ENCODE data around the gene AOPEP.

Gene AOPEP

GRCh38 chr9:95001720-95002119 is 275.2 kb downstream of the AOPEP start:
- Histone ChIP-seq H3K27me3 (ENCODE audit: control insufficient read depth in 5 of 5, insufficient read depth in 4 of 5, low read length in 5 of 5) (no peaks in the 10 kb centered on the region), H3K27ac (ENCODE audit: low read depth, low read length) (peak overlapping the region; percentile 91), H3K4me1 (ENCODE audit: control insufficient read depth in 5 of 5, insufficient read depth in 5 of 5, low read length in 5 of 5) (peaks cover 0 to 33% (median 21%) of the 10 kb centered on the region in 5 donors), H3K36me3 (ENCODE audit: control insufficient read depth in 5 of 5, insufficient read depth in 5 of 5, low read length in 5 of 5) (no peaks in the 10 kb centered on the region), H3K4me3 (ENCODE audit: low read depth in 1 of 5, low read length in 5 of 5) (no peak overlapping the region), H3K9ac (ENCODE audit: low read length in 5 of 5) (no peak overlapping the region), H3K9me3 (ENCODE audit: control insufficient read depth in 5 of 5, low read length in 5 of 5) (no peaks in the 10 kb centered on the region)

GRCh38 chr9:95003689-95004410 is 277.4 kb downstream of the AOPEP start:
- H3K27ac ChIP-seq (ENCODE audit: low read depth, low read length): peak overlapping the region; percentile 86
- peaks cover 0 to 44% (median 33%) of the 10 kb centered on the region in 5 donors for H3K4me1 ChIP-seq (ENCODE audit: control insufficient read depth in 5 of 5, insufficient read depth in 5 of 5, low read length in 5 of 5)
- H3K27me3 ChIP-seq (ENCODE audit: control insufficient read depth in 5 of 5, insufficient read depth in 4 of 5, low read length in 5 of 5): no peaks in the 10 kb centered on the region
- peak overlapping the region in 4 of 5 donors; percentile 75 to 86 (median 80) for H3K4me3 ChIP-seq (ENCODE audit: low read depth in 1 of 5, low read length in 5 of 5)
- peaks cover 0 to 7% (median 4%) of the 10 kb centered on the region in 5 donors for H3K36me3 ChIP-seq (ENCODE audit: control insufficient read depth in 5 of 5, insufficient read depth in 5 of 5, low read length in 5 of 5)
- no peaks in the 10 kb centered on the region for H3K9me3 ChIP-seq (ENCODE audit: control insufficient read depth in 5 of 5, low read length in 5 of 5)
- peak overlapping the region; percentile 73 to 81 (median 81) for H3K9ac ChIP-seq (ENCODE audit: low read length in 5 of 5)

- H3K4me1 ChIP-seq (ENCODE audit: control insufficient read depth in 5 of 5, insufficient read depth in 5 of 5, low read length in 5 of 5): peaks cover 0 to 43% (median 33%) of the 10 kb centered on the region in 5 donors
- no peaks in the 10 kb centered on the region for H3K9me3 ChIP-seq (ENCODE audit: control insufficient read depth in 5 of 5, low read length in 5 of 5)
- H3K4me3 ChIP-seq (ENCODE audit: low read depth in 1 of 5, low read length in 5 of 5): peak overlapping the region in 4 of 5 donors; percentile 79 to 86 (median 83)
- H3K27me3 ChIP-seq (ENCODE audit: control insufficient read depth in 5 of 5, insufficient read depth in 4 of 5, low read length in 5 of 5): no peaks in the 10 kb centered on the region
- H3K9ac ChIP-seq (ENCODE audit: low read length in 5 of 5): peak overlapping the region; percentile 73 to 81 (median 81)
- peaks cover 0 to 7% (median 4%) of the 10 kb centered on the region in 5 donors for H3K36me3 ChIP-seq (ENCODE audit: control insufficient read depth in 5 of 5, insufficient read depth in 5 of 5, low read length in 5 of 5)
- peak overlapping the region; percentile 86 for H3K27ac ChIP-seq (ENCODE audit: low read depth, low read length)
Observed at GRCh38 chr9:95004411-95005277, 278.1 kb downstream of the AOPEP start.

GRCh38 chr9:95005278-95006143 is 279.0 kb downstream of the AOPEP start:
- peak overlapping the region; percentile 13 to 87 (median 78) for H3K9ac ChIP-seq (ENCODE audit: low read length in 5 of 5)
- no peaks in the 10 kb centered on the region for H3K9me3 ChIP-seq (ENCODE audit: control insufficient read depth in 5 of 5, low read length in 5 of 5)
- no peaks in the 10 kb centered on the region for H3K27me3 ChIP-seq (ENCODE audit: control insufficient read depth in 5 of 5, insufficient read depth in 4 of 5, low read length in 5 of 5)
- H3K27ac ChIP-seq (ENCODE audit: low read depth, low read length): peak overlapping the region; percentile 68
- H3K4me3 ChIP-seq (ENCODE audit: low read depth in 1 of 5, low read length in 5 of 5): peak overlapping the region; percentile 78 to 85 (median 80)
- peaks cover 0 to 40% (median 33%) of the 10 kb centered on the region in 5 donors for H3K4me1 ChIP-seq (ENCODE audit: control insufficient read depth in 5 of 5, insufficient read depth in 5 of 5, low read length in 5 of 5)
- H3K36me3 ChIP-seq (ENCODE audit: control insufficient read depth in 5 of 5, insufficient read depth in 5 of 5, low read length in 5 of 5): peaks cover 0 to 7% (median 4%) of the 10 kb centered on the region in 5 donors

GRCh38 chr9:95007226-95007869 is 280.8 kb downstream of the AOPEP start:
- Histone ChIP-seq H3K9me3 (ENCODE audit: control insufficient read depth in 5 of 5, low read length in 5 of 5) (no peaks in the 10 kb centered on the region), H3K27me3 (ENCODE audit: control insufficient read depth in 5 of 5, insufficient read depth in 4 of 5, low read length in 5 of 5) (no peaks in the 10 kb centered on the region), H3K27ac (ENCODE audit: low read depth, low read length) (peak overlapping the region; percentile 68), H3K4me3 (ENCODE audit: low read depth in 1 of 5, low read length in 5 of 5) (peak overlapping the region in 3 of 5 donors; percentile 42 to 85 (median 81)), H3K4me1 (ENCODE audit: control insufficient read depth in 5 of 5, insufficient read depth in 5 of 5, low read length in 5 of 5) (peaks cover 0 to 40% (median 28%) of the 10 kb centered on the region in 5 donors), H3K36me3 (ENCODE audit: control insufficient read depth in 5 of 5, insufficient read depth in 5 of 5, low read length in 5 of 5) (peaks cover 0 to 8% (median 6%) of the 10 kb centered on the region in 5 donors), H3K9ac (ENCODE audit: low read length in 5 of 5) (peak overlapping the region in 1 of 5 donors; percentile 20)

- Histone ChIP-seq H3K9me3 (ENCODE audit: control insufficient read depth in 5 of 5, low read length in 5 of 5) (no peaks in the 10 kb centered on the region), H3K4me3 (ENCODE audit: low read depth in 1 of 5, low read length in 5 of 5) (peak overlapping the region in 3 of 5 donors; percentile 26 to 85 (median 42)), H3K36me3 (ENCODE audit: control insufficient read depth in 5 of 5, insufficient read depth in 5 of 5, low read length in 5 of 5) (peaks cover 0 to 8% (median 6%) of the 10 kb centered on the region in 5 donors), H3K4me1 (ENCODE audit: control insufficient read depth in 5 of 5, insufficient read depth in 5 of 5, low read length in 5 of 5) (peaks cover 0 to 40% (median 28%) of the 10 kb centered on the region in 5 donors), H3K27me3 (ENCODE audit: control insufficient read depth in 5 of 5, insufficient read depth in 4 of 5, low read length in 5 of 5) (no peaks in the 10 kb centered on the region), H3K27ac (ENCODE audit: low read depth, low read length) (peak overlapping the region; percentile 68), H3K9ac (ENCODE audit: low read length in 5 of 5) (peak overlapping the region in 1 of 5 donors; percentile 20)
Observed at GRCh38 chr9:95008151-95008771, 281.8 kb downstream of the AOPEP start.

GRCh38 chr9:95009459-95009858 is 283.0 kb downstream of the AOPEP start:
- Histone ChIP-seq H3K4me3 (ENCODE audit: low read depth in 1 of 5, low read length in 5 of 5) (no peak overlapping the region), H3K27me3 (ENCODE audit: control insufficient read depth in 5 of 5, insufficient read depth in 4 of 5, low read length in 5 of 5) (no peaks in the 10 kb centered on the region), H3K4me1 (ENCODE audit: control insufficient read depth in 5 of 5, insufficient read depth in 5 of 5, low read length in 5 of 5) (peaks cover 0 to 35% (median 21%) of the 10 kb centered on the region in 5 donors), H3K27ac (ENCODE audit: low read depth, low read length) (peak overlapping the region; percentile 23), H3K36me3 (ENCODE audit: control insufficient read depth in 5 of 5, insufficient read depth in 5 of 5, low read length in 5 of 5) (peaks cover under 1 to 8% (median 6%) of the 10 kb centered on the region in 5 donors), H3K9me3 (ENCODE audit: control insufficient read depth in 5 of 5, low read length in 5 of 5) (no peaks in the 10 kb centered on the region), H3K9ac (ENCODE audit: low read length in 5 of 5) (no peak overlapping the region)

- H3K4me3 ChIP-seq (ENCODE audit: low read depth in 1 of 5, low read length in 5 of 5): no peak overlapping the region
- H3K9me3 ChIP-seq (ENCODE audit: control insufficient read depth in 5 of 5, low read length in 5 of 5): no peaks in the 10 kb centered on the region
- no peak overlapping the region for H3K9ac ChIP-seq (ENCODE audit: low read length in 5 of 5)
- H3K27ac ChIP-seq (ENCODE audit: low read depth, low read length): no peak overlapping the region
- H3K36me3 ChIP-seq (ENCODE audit: control insufficient read depth in 5 of 5, insufficient read depth in 5 of 5, low read length in 5 of 5): peaks cover 8 to 14% (median 10%) of the 10 kb centered on the region in 5 donors
- H3K27me3 ChIP-seq (ENCODE audit: control insufficient read depth in 5 of 5, insufficient read depth in 4 of 5, low read length in 5 of 5): no peaks in the 10 kb centered on the region
- H3K4me1 ChIP-seq (ENCODE audit: control insufficient read depth in 5 of 5, insufficient read depth in 5 of 5, low read length in 5 of 5): peaks cover 0 to 33% (median 19%) of the 10 kb centered on the region in 5 donors
Observed at GRCh38 chr9:95010431-95010838, 283.9 kb downstream of the AOPEP start.

Measured in subcutaneous abdominal adipose tissue (tissue), 5 donors.